ENCODE measurements around the gene GFRA1. TPM values are rescaled to one million over a fixed set of nuclear protein-coding genes. Genes with fewer than 3 reads are reported as not detected.

Gene GFRA1
- total RNA-seq, 1 experiment from 2014 or later = 0.30 TPM

DNA sequence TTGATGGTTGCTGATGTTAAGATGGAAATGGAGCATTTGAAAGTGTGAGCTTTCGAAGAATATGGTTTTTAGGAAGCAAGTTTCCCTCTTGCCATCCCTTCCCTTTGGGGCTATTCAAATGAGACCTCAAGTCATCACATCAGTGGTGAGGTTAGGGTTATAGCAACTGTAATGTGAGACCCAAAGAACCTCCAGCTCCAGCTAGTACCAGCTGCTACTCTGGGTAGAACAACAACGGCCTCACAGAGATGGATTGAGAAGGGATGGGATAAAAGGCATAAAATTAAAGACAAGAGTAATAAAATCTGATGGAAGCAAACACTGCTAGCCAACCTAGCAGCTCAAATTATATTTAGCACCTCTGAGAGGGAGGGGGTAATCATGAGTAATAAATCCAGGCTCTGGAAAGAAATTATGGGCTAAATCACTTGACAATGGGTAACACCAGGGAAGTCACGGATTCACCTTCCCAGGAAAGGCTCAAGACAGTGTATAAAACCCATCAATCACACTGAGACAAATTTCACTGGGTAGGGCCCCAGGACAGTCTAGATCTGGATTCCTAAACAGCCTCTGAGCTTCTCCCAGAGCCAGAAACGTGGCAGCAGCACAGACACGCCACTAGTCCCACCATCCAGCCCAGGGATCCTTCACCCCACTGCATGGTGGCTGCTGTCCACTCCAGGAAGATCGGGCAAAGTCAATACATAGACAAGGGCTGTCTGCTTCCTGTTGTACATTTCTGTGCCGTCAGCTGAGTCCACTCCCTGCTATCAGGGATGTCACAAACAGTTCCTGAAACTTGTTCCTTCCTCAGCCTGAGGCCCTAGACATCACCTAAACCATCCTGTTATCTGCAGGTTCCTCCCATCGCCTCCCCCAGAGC, 151.1 kb downstream of the GFRA1 start:
- no peak for TF ChIP-seq SIN3A (IDR thresholded peaks at IDR 0.05; ENCODE audit: low read depth)
- no peak for TF ChIP-seq ZFX (IDR thresholded peaks at IDR 0.05)
- no peak for TF ChIP-seq POLR2AphosphoS5 (IDR thresholded peaks at IDR 0.05; ENCODE audit: low read depth, low read length)
- no peak for TF ChIP-seq SP1 (IDR thresholded peaks at IDR 0.05; ENCODE audit: low read depth)
- no peak for TF ChIP-seq CEBPB (IDR thresholded peaks at IDR 0.05; ENCODE audit: low read depth)
- TF ChIP-seq, protein P1, sequence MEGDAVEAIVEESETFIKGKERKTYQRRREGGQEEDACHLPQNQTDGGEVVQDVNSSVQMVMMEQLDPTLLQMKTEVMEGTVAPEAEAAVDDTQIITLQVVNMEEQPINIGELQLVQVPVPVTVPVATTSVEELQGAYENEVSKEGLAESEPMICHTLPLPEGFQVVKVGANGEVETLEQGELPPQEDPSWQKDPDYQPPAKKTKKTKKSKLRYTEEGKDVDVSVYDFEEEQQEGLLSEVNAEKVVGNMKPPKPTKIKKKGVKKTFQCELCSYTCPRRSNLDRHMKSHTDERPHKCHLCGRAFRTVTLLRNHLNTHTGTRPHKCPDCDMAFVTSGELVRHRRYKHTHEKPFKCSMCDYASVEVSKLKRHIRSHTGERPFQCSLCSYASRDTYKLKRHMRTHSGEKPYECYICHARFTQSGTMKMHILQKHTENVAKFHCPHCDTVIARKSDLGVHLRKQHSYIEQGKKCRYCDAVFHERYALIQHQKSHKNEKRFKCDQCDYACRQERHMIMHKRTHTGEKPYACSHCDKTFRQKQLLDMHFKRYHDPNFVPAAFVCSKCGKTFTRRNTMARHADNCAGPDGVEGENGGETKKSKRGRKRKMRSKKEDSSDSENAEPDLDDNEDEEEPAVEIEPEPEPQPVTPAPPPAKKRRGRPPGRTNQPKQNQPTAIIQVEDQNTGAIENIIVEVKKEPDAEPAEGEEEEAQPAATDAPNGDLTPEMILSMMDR (IDR thresholded peaks at IDR 0.05 in 2 of 3, conservative IDR thresholded peaks at IDR 0.05 in 1 of 3; ENCODE audit: borderline replicate concordance in 1 of 3, insufficient read depth in 1 of 3, low read depth in 2 of 3, low read length in 2 of 3) = no peak
- TF ChIP-seq RAD21 (IDR thresholded peaks at IDR 0.05; ENCODE audit: low read depth) = no peak
- TF ChIP-seq, protein P2, sequence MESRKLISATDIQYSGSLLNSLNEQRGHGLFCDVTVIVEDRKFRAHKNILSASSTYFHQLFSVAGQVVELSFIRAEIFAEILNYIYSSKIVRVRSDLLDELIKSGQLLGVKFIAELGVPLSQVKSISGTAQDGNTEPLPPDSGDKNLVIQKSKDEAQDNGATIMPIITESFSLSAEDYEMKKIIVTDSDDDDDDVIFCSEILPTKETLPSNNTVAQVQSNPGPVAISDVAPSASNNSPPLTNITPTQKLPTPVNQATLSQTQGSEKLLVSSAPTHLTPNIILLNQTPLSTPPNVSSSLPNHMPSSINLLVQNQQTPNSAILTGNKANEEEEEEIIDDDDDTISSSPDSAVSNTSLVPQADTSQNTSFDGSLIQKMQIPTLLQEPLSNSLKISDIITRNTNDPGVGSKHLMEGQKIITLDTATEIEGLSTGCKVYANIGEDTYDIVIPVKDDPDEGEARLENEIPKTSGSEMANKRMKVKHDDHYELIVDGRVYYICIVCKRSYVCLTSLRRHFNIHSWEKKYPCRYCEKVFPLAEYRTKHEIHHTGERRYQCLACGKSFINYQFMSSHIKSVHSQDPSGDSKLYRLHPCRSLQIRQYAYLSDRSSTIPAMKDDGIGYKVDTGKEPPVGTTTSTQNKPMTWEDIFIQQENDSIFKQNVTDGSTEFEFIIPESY (IDR thresholded peaks at IDR 0.05; ENCODE audit: extremely low read depth, insufficient replicate concordance, low read length) = no peak
- ChIA-PET POLR2A (interaction anchor here (0.9 kb wide), 1 partner anchor 11 kb away, joined by 3 read pairs; no protein-coding TSS in a partner anchor), RAD21 (ENCODE audit: low non-redundant PET in 1 of 2, low total read pairs in 2 of 2, uncharacterized antibody in 2 of 2, unreplicated experiment in 2 of 2) (no interaction called here), CTCF (no interaction called here)
- no peaks in the 10 kb centered on the region for H3K4me1 ChIP-seq (ENCODE audit: control insufficient read depth in 1 of 2, insufficient read depth in 2 of 2, low read length in 2 of 2)
- H3K36me3 ChIP-seq (ENCODE audit: control insufficient read depth in 1 of 2, insufficient read depth in 2 of 2, low read length in 2 of 2) = no peaks in the 10 kb centered on the region
- no TSS peak for BruUV-seq (replicated peaks)
- no peak overlapping the region for H3K27ac ChIP-seq (ENCODE audit: low read depth, low read length)
- H3K9ac ChIP-seq (ENCODE audit: low read length) = no peak overlapping the region
- no peaks in the 10 kb centered on the region for H3K9me2 ChIP-seq (ENCODE audit: insufficient read depth)
- H4K20me1 ChIP-seq (ENCODE audit: insufficient read depth) = no peaks in the 10 kb centered on the region
- intact Hi-C loops (cut with micrococcal nuclease) = no loop called here
- no peak for ATAC-seq
- H3K4me2 ChIP-seq (ENCODE audit: low read length) = no peak overlapping the region
- H3K9me3 ChIP-seq (ENCODE audit: control insufficient read depth in 1 of 2, insufficient read depth in 1 of 2, low read depth in 1 of 2, low read length in 2 of 2) = no peaks in the 10 kb centered on the region
- H2AFZ ChIP-seq (ENCODE audit: low read depth, low read length, poor library complexity, severe bottlenecking) = no peak overlapping the region
- H3K79me2 ChIP-seq (ENCODE audit: insufficient read depth, low read length) = no peaks in the 10 kb centered on the region
- no peak for DNase-seq (ENCODE audit: low read depth, low spot score)
- H3K27me3 ChIP-seq (ENCODE audit: insufficient read depth, low read length) = peaks cover 3% of the 10 kb centered on the region; the same call in 1 of the 2 replicates
- no peak overlapping the region for H3K4me3 ChIP-seq (replicated peaks in 1 of 2; ENCODE audit: low read depth in 1 of 2, low read length in 2 of 2)
